Smooth muscle cell (in vitro differentiated cells): ENCODE data around the gene COX19. TPM values are rescaled to one million over a fixed set of nuclear protein-coding genes. Genes with fewer than 3 reads are reported as not detected.
"Not testable (repeated sequence)": the region's sequence is repeated elsewhere in the genome, so short reads cannot be mapped to it uniquely, and the experiment has no call there.

Experiments used
- DNase-seq: peaks from one replicate; lab custom pipeline; 2025; ENCODE audit not compliant: unreplicated experiment; lab: John Stamatoyannopoulos, UW
- H2AFZ ChIP-seq: fragments of 200-600 bp; sonication (generic); 2 replicates; pipeline ENCODE4 v1.6.0; 2016; ENCODE audit warnings: antibody characterized with exemption, low read depth, mild to moderate bottlenecking
- H3F3A ChIP-seq: fragments of 200-600 bp; sonication (generic); 2 replicates; pipeline ENCODE4 v1.6.0; 2017; ENCODE audit warnings: antibody characterized with exemption, low read depth
- H3K27ac ChIP-seq: fragments of 200-600 bp; sonication (generic); 2 replicates; pipeline ENCODE4 v1.5.1; 2016; ENCODE audit warnings: low read depth, mild to moderate bottlenecking
- H3K27me3 ChIP-seq: fragments of 200-600 bp; sonication (generic); 2 replicates; pipeline ENCODE4 v1.6.1; 2016; ENCODE audit warnings: low read depth, mild to moderate bottlenecking
- H3K36me3 ChIP-seq: fragments of 200-600 bp; sonication (generic); 2 replicates; pipeline ENCODE4 v1.5.1; 2016; ENCODE audit warnings: low read depth
- H3K4me1 ChIP-seq: fragments of 200-600 bp; sonication (generic); 2 replicates; pipeline ENCODE4 v1.5.1; 2016; ENCODE audit warnings: low read depth
- H3K4me2 ChIP-seq: fragments of 200-600 bp; sonication (generic); 2 replicates; pipeline ENCODE4 v1.6.0; 2016; ENCODE audit warnings: mild to moderate bottlenecking
- H3K4me3 ChIP-seq: fragments of 200-600 bp; sonication (generic); 2 replicates; pipeline ENCODE4 v1.5.1; 2016; ENCODE audit warnings: mild to moderate bottlenecking
- H3K79me2 ChIP-seq: fragments of 200-600 bp; sonication (generic); 2 replicates; pipeline ENCODE4 v1.6.0; 2016; ENCODE audit warnings: low read depth, mild to moderate bottlenecking
- H3K9ac ChIP-seq: fragments of 200-600 bp; sonication (generic); 2 replicates; pipeline ENCODE4 v1.6.0; 2016; ENCODE audit warnings: low read depth
- H3K9me3 ChIP-seq: fragments of 200-600 bp; sonication (generic); replicated peaks from 2 replicates; pipeline ENCODE4 v1.5.1; 2016; ENCODE audit warnings: low read depth
- H4K20me1 ChIP-seq: fragments of 200-600 bp; sonication (generic); 2 replicates; pipeline ENCODE4 v1.6.0; 2016; ENCODE audit warnings: low read depth
- WGBS: methylation state at CpG from one replicate; pipeline ENCODE4 v1.1.7; 2016; ENCODE audit warnings: low lambda C conversion rate; 5-methylcytosine and 5-hydroxymethylcytosine counted together
- polyA plus RNA-seq: library from polyadenylated mRNA; unstranded; fragments of >200 nt; fragmentation: Nextera tagmentation; extraction: Ambion mirVana; gene quantifications from 2 replicates; pipeline ENCODE4 v1.2.1, GENCODE V29; 2016
- total RNA-seq: library from RNA; depleted of rRNA; stranded (reverse); fragments of >200 nt; gene quantifications from 2 replicates; pipeline ENCODE4 v1.2.3, GENCODE V29; 2014
- TF ChIP-seq, protein P1 (sequence below): fragments of 200-600 bp; sonication (generic); IDR thresholded peaks from 2 replicates; pipeline ENCODE4 v1.5.1; 2017; ENCODE audit warnings: borderline replicate concordance, mild to moderate bottlenecking, antibody characterized with exemption; ENCODE audit not compliant: insufficient read depth, poor library complexity, severe bottlenecking

Gene COX19
- total and polyA plus RNA-seq, 2 experiments from 2014 or later, result 10.0 to 10.4 TPM

- DNase-seq, result no peak
- Histone ChIP-seq H3K9me3 (no peaks in the 10 kb centered on the region), H3K27ac (no peak overlapping the region), H2AFZ (no peak overlapping the region), H3K79me2 (no peaks in the 10 kb centered on the region), H3K36me3 (no peaks in the 10 kb centered on the region), H3K4me3 (no peak overlapping the region), H3F3A (no peaks in the 10 kb centered on the region), H4K20me1 (peaks cover 27% of the 10 kb centered on the region), H3K27me3 (no peaks in the 10 kb centered on the region), H3K4me2 (no peak overlapping the region), H3K9ac (no peak overlapping the region), H3K4me1 (no peaks in the 10 kb centered on the region)
- TF ChIP-seq, protein P1, sequence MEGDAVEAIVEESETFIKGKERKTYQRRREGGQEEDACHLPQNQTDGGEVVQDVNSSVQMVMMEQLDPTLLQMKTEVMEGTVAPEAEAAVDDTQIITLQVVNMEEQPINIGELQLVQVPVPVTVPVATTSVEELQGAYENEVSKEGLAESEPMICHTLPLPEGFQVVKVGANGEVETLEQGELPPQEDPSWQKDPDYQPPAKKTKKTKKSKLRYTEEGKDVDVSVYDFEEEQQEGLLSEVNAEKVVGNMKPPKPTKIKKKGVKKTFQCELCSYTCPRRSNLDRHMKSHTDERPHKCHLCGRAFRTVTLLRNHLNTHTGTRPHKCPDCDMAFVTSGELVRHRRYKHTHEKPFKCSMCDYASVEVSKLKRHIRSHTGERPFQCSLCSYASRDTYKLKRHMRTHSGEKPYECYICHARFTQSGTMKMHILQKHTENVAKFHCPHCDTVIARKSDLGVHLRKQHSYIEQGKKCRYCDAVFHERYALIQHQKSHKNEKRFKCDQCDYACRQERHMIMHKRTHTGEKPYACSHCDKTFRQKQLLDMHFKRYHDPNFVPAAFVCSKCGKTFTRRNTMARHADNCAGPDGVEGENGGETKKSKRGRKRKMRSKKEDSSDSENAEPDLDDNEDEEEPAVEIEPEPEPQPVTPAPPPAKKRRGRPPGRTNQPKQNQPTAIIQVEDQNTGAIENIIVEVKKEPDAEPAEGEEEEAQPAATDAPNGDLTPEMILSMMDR, result no peak
- WGBS, result 95% methylated on average over 26 of the region's 37 CpGs
Measured at GRCh38 chr7:961546-962400, 13.6 kb downstream of the COX19 start.

GRCh38 chr7:960972-961371 lies 14.4 kb downstream of the COX19 start:
- WGBS, result 65% methylated on average over 13 of the region's 13 CpGs
- not testable (repeated sequence) for H3K4me1 ChIP-seq, H3K9me3 ChIP-seq, H3F3A ChIP-seq, H3K36me3 ChIP-seq, H3K27ac ChIP-seq, H3K9ac ChIP-seq, H3K27me3 ChIP-seq, H3K4me3 ChIP-seq, DNase-seq, H3K4me2 ChIP-seq, H3K79me2 ChIP-seq, H2AFZ ChIP-seq
- H4K20me1 ChIP-seq, result peaks cover 19% of the 10 kb centered on the region

DNA sequence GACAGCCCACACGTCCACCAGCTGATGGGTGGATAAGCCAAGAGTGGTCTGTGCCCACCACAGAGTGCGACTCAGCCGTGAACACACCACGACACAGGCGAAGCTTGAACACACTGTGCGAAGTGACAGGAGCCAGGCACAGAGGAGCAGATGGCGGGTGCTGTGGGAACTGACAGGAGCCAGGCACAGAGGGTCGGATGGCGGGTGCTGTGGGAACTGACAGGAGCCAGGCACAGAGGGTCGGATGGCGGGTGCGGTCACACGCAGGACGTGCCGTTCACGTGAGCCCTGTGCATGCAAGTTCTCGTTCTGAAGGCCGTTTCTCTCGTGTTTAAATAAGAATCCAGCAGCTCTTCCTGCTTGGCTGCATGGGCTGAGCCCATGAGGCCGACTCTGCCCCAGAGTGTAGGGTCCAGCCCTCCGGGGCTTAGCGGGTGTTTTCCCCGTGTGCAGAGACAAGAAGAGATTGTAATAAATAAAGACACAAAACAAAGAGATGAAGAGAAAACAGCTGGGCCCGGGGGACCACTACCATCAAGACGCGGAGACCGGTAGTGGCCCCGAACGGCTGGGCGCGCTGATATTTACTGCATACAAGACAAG lies 15.0 kb downstream of the COX19 start:
- WGBS, result 64% methylated on average over 30 of the region's 31 CpGs
- Histone ChIP-seq H3K27me3 (peaks cover 7% of the 10 kb centered on the region), H3K36me3 (no peaks in the 10 kb centered on the region), H3K9ac (no peak overlapping the region), H3F3A (no peaks in the 10 kb centered on the region), H3K79me2 (no peaks in the 10 kb centered on the region), H3K9me3 (no peaks in the 10 kb centered on the region), H3K4me1 (no peaks in the 10 kb centered on the region), H3K4me3 (no peak overlapping the region), H2AFZ (no peak overlapping the region), H4K20me1 (peaks cover 15% of the 10 kb centered on the region), H3K27ac (no peak overlapping the region), H3K4me2 (no peak overlapping the region)
- DNase-seq, result no peak
- TF ChIP-seq, protein P1, result no peak

- H3F3A ChIP-seq, DNase-seq, H3K4me2 ChIP-seq, H3K4me3 ChIP-seq, H3K4me1 ChIP-seq, H3K27ac ChIP-seq, H3K36me3 ChIP-seq, H3K9me3 ChIP-seq, H2AFZ ChIP-seq, H3K9ac ChIP-seq, H3K79me2 ChIP-seq: not testable (repeated sequence)
- H3K27me3 ChIP-seq, result peaks cover 14% of the 10 kb centered on the region
- H4K20me1 ChIP-seq, result peaks cover 15% of the 10 kb centered on the region
- 96% methylated on average over 10 of the region's 10 CpGs for WGBS
Measured at GRCh38 chr7:959740-960139, 15.6 kb downstream of the COX19 start.
